Measurements from ENCODE around the gene NFKBIA. TPM values are rescaled to one million over a fixed set of nuclear protein-coding genes. Genes with fewer than 3 reads are reported as not detected.

NFKBIA gene
- total and polyA plus RNA-seq, 4 donors, result 46.9 to 204 (median 86.3) TPM

DNA sequence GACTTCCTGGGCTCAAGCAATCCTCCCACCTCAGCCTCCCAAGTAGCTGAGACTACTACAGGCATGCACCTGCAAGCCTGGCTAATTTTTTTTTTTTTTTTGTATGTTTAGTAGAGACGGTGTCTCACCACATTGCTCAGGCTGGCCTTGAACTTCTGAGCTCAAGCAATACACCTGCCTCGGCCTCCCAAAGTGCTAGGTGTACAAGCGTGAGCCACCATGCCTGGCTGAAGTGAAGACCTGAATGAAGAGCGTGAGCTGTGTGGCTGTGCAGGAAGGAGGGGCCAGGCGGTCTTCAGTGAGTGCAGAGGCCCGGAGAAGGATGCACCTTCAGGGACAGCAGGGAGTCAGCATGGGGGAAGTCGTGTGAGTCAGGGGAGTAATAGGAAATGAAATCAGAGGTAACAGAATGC is 14.9 kb upstream of the NFKBIA start:
- Histone ChIP-seq H3K4me1 (ENCODE audit: control insufficient read depth in 4 of 4, insufficient read depth in 4 of 4, low read length in 3 of 4) (peaks cover 0 to 5% (median 0%) of the 10 kb centered on the region in 4 donors), H3K9me3 (ENCODE audit: control insufficient read depth in 4 of 4, low read length in 3 of 4) (peaks cover 0 to 1% (median 0%) of the 10 kb centered on the region in 4 donors), H3K4me3 (ENCODE audit: low read depth in 1 of 3, low read length in 3 of 3) (no peak overlapping the region), H3K27ac (ENCODE audit: low read depth in 1 of 2, low read length in 2 of 2) (no peak overlapping the region), H3K36me3 (ENCODE audit: control insufficient read depth in 4 of 4, insufficient read depth in 3 of 4, low read depth in 1 of 4, low read length in 3 of 4) (no peaks in the 10 kb centered on the region), H3K9ac (ENCODE audit: low read depth in 1 of 2, low read length in 2 of 2) (no peak overlapping the region), H3K27me3 (ENCODE audit: control insufficient read depth in 4 of 4, insufficient read depth in 4 of 4, low read length in 3 of 4) (no peaks in the 10 kb centered on the region)
- DNase-seq (ENCODE audit: low spot score), result no peak
- 72% methylated on average over 7 of the region's 7 CpGs for WGBS
- TF ChIP-seq JUND (IDR thresholded peaks at IDR 0.05) (no peak), TAF1 (conservative IDR thresholded peaks at IDR 0.05) (no peak), HNF4A (conservative IDR thresholded peaks at IDR 0.05) (no peak)
- TF ChIP-seq, protein P1, sequence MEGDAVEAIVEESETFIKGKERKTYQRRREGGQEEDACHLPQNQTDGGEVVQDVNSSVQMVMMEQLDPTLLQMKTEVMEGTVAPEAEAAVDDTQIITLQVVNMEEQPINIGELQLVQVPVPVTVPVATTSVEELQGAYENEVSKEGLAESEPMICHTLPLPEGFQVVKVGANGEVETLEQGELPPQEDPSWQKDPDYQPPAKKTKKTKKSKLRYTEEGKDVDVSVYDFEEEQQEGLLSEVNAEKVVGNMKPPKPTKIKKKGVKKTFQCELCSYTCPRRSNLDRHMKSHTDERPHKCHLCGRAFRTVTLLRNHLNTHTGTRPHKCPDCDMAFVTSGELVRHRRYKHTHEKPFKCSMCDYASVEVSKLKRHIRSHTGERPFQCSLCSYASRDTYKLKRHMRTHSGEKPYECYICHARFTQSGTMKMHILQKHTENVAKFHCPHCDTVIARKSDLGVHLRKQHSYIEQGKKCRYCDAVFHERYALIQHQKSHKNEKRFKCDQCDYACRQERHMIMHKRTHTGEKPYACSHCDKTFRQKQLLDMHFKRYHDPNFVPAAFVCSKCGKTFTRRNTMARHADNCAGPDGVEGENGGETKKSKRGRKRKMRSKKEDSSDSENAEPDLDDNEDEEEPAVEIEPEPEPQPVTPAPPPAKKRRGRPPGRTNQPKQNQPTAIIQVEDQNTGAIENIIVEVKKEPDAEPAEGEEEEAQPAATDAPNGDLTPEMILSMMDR (IDR thresholded peaks at IDR 0.05; ENCODE audit: low read depth, low read length, missing input control), result no peak

DNA sequence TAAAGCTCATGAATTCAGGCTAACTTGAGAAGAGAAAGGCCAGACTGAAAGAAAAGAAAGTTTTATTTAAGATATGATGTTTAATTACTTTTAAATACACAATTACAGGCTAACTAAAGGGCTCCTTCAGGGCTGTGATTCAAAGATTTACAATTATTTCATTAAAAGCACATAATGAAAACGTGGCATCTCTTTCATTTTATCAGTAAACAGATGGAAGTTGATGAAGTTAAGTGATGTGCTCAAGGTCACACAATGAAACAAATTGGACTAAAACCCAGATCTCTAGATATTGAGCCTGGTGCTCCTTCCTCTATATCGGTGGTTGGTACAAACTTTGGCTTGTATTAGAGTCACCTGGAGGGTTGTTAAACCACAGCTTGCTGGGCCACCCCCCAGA is 13.5 kb upstream of the NFKBIA start:
- 77% methylated on average over 2 of the region's 2 CpGs for WGBS
- peaks cover 0 to 5% (median 0%) of the 10 kb centered on the region in 4 donors for H3K4me1 ChIP-seq (ENCODE audit: control insufficient read depth in 4 of 4, insufficient read depth in 4 of 4, low read length in 3 of 4)
- no peak overlapping the region for H3K27ac ChIP-seq (ENCODE audit: low read depth in 1 of 2, low read length in 2 of 2)

More for the DNA sequence above, 13.5 kb upstream of the NFKBIA start:
- TF ChIP-seq SP1 (IDR thresholded peaks at IDR 0.05) (no peak), TAF1 (conservative IDR thresholded peaks at IDR 0.05) (no peak), JUND (IDR thresholded peaks at IDR 0.05) (no peak), RXRA (IDR thresholded peaks at IDR 0.05) (no peak), HNF4G (IDR thresholded peaks at IDR 0.05) (no peak), RAD21 (IDR thresholded peaks at IDR 0.05) (no peak), NR2F2 (IDR thresholded peaks at IDR 0.05) (no peak), YY1 (IDR thresholded peaks at IDR 0.05) (no peak), GABPA (IDR thresholded peaks at IDR 0.05 in 1 of 2, conservative IDR thresholded peaks at IDR 0.05 in 1 of 2) (no peak), EGR1 (IDR thresholded peaks at IDR 0.05; ENCODE audit: low read depth in 2 of 2) (no peak), FOXA2 (IDR thresholded peaks at IDR 0.05) (no peak), FOXA1 (IDR thresholded peaks at IDR 0.05) (no peak), HNF4A (conservative IDR thresholded peaks at IDR 0.05) (no peak)
- TF ChIP-seq, protein P2, sequence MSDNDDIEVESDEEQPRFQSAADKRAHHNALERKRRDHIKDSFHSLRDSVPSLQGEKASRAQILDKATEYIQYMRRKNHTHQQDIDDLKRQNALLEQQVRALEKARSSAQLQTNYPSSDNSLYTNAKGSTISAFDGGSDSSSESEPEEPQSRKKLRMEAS (IDR thresholded peaks at IDR 0.05), result no peak
- TF ChIP-seq, protein P3, sequence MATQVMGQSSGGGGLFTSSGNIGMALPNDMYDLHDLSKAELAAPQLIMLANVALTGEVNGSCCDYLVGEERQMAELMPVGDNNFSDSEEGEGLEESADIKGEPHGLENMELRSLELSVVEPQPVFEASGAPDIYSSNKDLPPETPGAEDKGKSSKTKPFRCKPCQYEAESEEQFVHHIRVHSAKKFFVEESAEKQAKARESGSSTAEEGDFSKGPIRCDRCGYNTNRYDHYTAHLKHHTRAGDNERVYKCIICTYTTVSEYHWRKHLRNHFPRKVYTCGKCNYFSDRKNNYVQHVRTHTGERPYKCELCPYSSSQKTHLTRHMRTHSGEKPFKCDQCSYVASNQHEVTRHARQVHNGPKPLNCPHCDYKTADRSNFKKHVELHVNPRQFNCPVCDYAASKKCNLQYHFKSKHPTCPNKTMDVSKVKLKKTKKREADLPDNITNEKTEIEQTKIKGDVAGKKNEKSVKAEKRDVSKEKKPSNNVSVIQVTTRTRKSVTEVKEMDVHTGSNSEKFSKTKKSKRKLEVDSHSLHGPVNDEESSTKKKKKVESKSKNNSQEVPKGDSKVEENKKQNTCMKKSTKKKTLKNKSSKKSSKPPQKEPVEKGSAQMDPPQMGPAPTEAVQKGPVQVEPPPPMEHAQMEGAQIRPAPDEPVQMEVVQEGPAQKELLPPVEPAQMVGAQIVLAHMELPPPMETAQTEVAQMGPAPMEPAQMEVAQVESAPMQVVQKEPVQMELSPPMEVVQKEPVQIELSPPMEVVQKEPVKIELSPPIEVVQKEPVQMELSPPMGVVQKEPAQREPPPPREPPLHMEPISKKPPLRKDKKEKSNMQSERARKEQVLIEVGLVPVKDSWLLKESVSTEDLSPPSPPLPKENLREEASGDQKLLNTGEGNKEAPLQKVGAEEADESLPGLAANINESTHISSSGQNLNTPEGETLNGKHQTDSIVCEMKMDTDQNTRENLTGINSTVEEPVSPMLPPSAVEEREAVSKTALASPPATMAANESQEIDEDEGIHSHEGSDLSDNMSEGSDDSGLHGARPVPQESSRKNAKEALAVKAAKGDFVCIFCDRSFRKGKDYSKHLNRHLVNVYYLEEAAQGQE (IDR thresholded peaks at IDR 0.05), result no peak
- TF ChIP-seq, protein P4, sequence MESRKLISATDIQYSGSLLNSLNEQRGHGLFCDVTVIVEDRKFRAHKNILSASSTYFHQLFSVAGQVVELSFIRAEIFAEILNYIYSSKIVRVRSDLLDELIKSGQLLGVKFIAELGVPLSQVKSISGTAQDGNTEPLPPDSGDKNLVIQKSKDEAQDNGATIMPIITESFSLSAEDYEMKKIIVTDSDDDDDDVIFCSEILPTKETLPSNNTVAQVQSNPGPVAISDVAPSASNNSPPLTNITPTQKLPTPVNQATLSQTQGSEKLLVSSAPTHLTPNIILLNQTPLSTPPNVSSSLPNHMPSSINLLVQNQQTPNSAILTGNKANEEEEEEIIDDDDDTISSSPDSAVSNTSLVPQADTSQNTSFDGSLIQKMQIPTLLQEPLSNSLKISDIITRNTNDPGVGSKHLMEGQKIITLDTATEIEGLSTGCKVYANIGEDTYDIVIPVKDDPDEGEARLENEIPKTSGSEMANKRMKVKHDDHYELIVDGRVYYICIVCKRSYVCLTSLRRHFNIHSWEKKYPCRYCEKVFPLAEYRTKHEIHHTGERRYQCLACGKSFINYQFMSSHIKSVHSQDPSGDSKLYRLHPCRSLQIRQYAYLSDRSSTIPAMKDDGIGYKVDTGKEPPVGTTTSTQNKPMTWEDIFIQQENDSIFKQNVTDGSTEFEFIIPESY (IDR thresholded peaks at IDR 0.05), result no peak
- TF ChIP-seq, protein P1 (IDR thresholded peaks at IDR 0.05; ENCODE audit: low read depth, low read length, missing input control), result no peak
- TF ChIP-seq, protein P5, sequence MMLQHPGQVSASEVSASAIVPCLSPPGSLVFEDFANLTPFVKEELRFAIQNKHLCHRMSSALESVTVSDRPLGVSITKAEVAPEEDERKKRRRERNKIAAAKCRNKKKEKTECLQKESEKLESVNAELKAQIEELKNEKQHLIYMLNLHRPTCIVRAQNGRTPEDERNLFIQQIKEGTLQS (IDR thresholded peaks at IDR 0.05), result no peak
- Histone ChIP-seq H3K9me3 (ENCODE audit: control insufficient read depth in 4 of 4, low read length in 3 of 4) (no peaks in the 10 kb centered on the region), H3K9ac (ENCODE audit: low read depth in 1 of 2, low read length in 2 of 2) (no peak overlapping the region), H3K27me3 (ENCODE audit: control insufficient read depth in 4 of 4, insufficient read depth in 4 of 4, low read length in 3 of 4) (no peaks in the 10 kb centered on the region), H3K36me3 (ENCODE audit: control insufficient read depth in 4 of 4, insufficient read depth in 3 of 4, low read depth in 1 of 4, low read length in 3 of 4) (no peaks in the 10 kb centered on the region), H3K4me3 (ENCODE audit: low read depth in 1 of 3, low read length in 3 of 3) (no peak overlapping the region)
- no peak for DNase-seq (ENCODE audit: low spot score)

All from liver (tissue), 9 donors.